ENCODE results near the gene SYPL1. TPM values are rescaled to one million over a fixed set of nuclear protein-coding genes. Genes with fewer than 3 reads are reported as not detected.

The SYPL1 gene
- total and polyA plus RNA-seq, 5 donors: 72.2 to 86.9 (median 78.0) TPM

DNA sequence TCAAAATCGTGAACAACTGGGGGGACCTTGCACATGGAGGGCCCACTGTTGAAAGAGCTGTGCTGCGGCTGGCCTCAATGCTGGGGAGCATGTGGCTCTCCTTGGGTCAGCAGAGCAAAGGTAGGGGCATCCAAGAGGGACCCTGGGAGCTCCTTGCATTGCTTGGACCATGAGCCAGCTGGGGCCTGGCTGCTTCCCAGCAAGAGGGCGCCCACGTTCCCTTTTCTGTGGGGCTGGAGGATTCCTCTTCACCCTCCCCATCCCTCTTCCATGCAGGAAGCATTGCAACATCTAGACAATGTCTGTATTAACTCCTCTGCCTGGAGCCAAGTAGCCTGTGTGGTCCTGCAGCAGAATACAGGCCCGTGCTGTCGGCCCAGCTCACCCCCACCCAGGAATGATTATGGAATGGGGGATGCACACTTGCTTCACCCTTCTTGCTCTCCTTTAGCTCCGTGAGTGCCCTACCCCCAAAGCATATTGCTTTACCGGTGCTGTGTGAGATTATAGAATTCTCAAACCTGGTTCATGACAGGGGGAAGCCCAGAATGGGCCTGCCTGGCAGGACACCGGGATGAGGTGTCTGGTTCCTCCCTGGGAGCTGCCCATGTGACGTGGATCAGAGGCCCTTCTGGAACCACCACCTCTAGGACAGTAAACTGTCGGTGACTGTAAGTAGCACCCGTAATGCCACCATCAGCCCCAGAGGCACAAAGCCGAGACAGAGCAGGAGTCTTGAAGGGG is 61.9 kb downstream of the SYPL1 start:
- Histone ChIP-seq H3K27me3 (ENCODE audit: control insufficient read depth, insufficient read depth) (no peaks in the 10 kb centered on the region), H3K4me3 (ENCODE audit: low read length) (no peak overlapping the region), H3K27ac (ENCODE audit: low read length) (no peak overlapping the region), H3K4me1 (ENCODE audit: control insufficient read depth, insufficient read depth, low read length) (peaks cover 3% of the 10 kb centered on the region), H3K9me3 (ENCODE audit: control insufficient read depth, low read length) (no peaks in the 10 kb centered on the region)
- DNase-seq: peak in 2 of 3 donors; percentile 49 to 66
- peak; percentile 64 to 65 for ATAC-seq
- WGBS: 68% methylated on average over 13 of the region's 13 CpGs
- intact Hi-C loops (cut with DNase I): no loop called here

DNA sequence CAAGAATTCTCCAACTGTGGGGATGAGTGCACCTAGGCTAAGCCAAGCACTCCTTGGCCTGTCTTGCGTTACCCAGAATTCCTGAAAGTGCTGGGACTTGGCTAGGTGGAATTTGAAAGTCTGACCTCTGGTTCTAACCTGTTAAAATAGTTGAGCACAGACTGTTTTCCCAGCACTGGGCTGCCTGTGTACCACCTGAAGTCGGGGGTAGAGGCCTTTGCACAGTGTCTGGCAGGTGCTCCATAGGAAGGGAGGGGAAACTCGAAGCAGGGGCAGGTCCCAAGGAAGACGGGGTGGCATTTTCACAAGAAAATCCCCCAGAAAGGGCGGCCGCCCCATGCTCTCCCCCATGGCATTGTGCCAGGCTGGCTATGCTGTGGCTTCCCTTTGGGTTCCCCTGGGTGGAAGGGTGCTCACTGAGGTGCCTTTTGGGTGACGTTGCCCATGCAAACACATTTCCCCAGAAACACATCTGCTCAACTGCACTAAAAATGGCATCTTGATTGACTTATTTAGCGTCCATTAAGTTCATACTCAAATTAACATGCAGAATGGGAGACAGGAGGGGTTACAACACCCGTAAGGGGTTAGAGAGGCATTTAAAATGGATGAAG is 62.9 kb downstream of the SYPL1 start:
- no peak overlapping the region for H3K27ac ChIP-seq (ENCODE audit: low read length)
- no peaks in the 10 kb centered on the region for H3K27me3 ChIP-seq (ENCODE audit: control insufficient read depth, insufficient read depth)
- no peaks in the 10 kb centered on the region for H3K9me3 ChIP-seq (ENCODE audit: control insufficient read depth, low read length)
- WGBS: 91% methylated on average over 9 of the region's 9 CpGs
- DNase-seq (no peak), ATAC-seq (no peak)
- no peak overlapping the region for H3K4me3 ChIP-seq (ENCODE audit: low read length)
- peaks cover 3% of the 10 kb centered on the region for H3K4me1 ChIP-seq (ENCODE audit: control insufficient read depth, insufficient read depth, low read length)
- intact Hi-C loops (cut with DNase I): loop anchor here in 1 of 4 donors (10.0 kb wide), 2 partner anchors 114 to 294 kb away; no protein-coding TSS in a partner anchor

DNA sequence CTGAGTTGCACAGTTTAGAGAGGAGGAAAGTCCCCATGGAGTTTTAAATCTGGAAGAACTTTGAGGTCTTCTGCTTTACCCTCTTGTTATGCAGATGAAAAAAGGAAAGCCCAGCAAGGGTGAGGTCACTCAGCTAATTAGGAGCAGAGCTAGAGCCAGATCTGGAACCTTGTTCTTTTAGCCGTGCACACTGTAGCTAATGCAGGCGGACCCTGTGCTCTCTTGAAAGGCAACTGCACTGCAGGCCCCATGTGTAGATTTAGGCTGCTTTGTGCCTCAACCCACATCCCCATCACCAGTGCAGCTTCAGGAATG is 63.4 kb downstream of the SYPL1 start:
- H3K9me3 ChIP-seq (ENCODE audit: control insufficient read depth, low read length): no peaks in the 10 kb centered on the region
- intact Hi-C loops (cut with DNase I): loop anchor here in 1 of 4 donors (10.0 kb wide), 2 partner anchors 114 to 294 kb away; no protein-coding TSS in a partner anchor
- 89% methylated on average over 2 of the region's 2 CpGs for WGBS
- no peak for ATAC-seq
- H3K27ac ChIP-seq (ENCODE audit: low read length): no peak overlapping the region
- no peak overlapping the region for H3K4me3 ChIP-seq (ENCODE audit: low read length)
- DNase-seq: no peak
- H3K27me3 ChIP-seq (ENCODE audit: control insufficient read depth, insufficient read depth): no peaks in the 10 kb centered on the region
- H3K4me1 ChIP-seq (ENCODE audit: control insufficient read depth, insufficient read depth, low read length): peaks cover 3% of the 10 kb centered on the region

DNA sequence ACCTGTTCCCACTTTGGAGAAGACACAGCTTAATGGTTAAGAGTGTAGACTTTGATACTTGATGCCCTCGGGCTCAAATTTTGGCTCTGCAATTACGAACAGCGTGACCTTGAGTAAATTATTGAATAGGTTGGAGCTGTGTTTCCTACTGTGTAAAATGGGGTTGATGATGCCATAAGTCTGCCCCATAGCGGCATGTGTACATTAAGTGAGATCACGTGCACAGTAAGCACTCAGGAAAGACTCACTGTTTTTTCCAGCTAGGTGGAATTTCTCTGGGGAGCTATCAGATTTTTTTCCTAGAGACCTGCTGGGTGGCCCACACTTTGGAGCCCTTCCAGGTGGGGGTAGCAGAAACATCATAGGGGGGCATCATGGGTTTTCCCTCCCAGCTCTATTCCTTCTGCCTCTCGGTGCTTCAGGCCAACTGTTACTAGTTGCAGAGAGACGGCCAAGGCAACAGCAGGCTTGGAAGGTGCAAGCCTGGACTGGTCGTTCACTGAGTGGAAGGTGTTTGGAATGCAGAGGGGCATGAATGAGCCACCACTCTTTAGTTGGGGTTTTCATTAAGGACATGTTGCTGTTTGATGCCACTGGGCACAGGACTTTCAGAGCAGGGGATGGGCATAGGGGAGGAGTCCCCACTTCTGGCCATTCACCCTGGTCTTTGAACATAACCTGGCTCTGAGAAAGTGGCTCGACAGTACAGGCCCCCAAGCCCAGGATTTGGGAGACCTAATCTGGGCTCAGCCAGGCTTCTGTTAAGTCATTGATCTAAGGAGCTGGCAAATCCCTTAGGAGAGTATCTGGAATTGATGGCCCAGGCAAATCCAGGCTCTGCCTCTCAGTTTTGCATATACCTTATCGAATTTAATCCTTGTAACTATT is 64.0 kb downstream of the SYPL1 start:
- 84% methylated on average over 10 of the region's 10 CpGs for WGBS
- intact Hi-C loops (cut with DNase I): loop anchor here in 1 of 4 donors (10.0 kb wide), 2 partner anchors 113 to 293 kb away; no protein-coding TSS in a partner anchor
- no peak for ATAC-seq

DNA sequence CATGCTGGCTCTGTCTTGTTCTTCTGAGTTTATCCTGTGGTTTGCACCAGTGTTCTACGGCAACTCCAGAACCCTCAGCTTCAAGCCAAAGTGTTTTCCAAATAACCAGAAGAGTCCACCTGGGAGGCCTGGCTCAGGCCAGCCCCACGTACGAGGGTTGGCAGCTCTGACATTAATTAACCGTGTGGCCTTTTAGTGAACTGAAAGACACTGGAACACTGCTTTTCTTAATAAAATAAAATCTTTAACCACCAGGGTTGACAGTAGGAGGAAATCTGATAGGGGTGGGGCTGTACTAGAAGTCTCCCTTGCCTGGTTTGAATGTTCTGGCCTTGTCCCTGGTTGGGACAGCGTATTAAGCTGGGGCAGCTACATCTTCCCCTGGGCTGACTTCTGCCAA is 64.9 kb downstream of the SYPL1 start:
- intact Hi-C loops (cut with DNase I): loop anchor here in 1 of 4 donors (10.0 kb wide), 2 partner anchors 112 to 292 kb away; no protein-coding TSS in a partner anchor
- no peak overlapping the region for H3K27ac ChIP-seq (ENCODE audit: low read length)
- H3K27me3 ChIP-seq (ENCODE audit: control insufficient read depth, insufficient read depth): no peaks in the 10 kb centered on the region
- 80% methylated on average over 5 of the region's 5 CpGs for WGBS
- no peak for DNase-seq
- no peaks in the 10 kb centered on the region for H3K9me3 ChIP-seq (ENCODE audit: control insufficient read depth, low read length)
- no peak overlapping the region for H3K4me3 ChIP-seq (ENCODE audit: low read length)
- no peak for ATAC-seq
- peaks cover 3% of the 10 kb centered on the region for H3K4me1 ChIP-seq (ENCODE audit: control insufficient read depth, insufficient read depth, low read length)

More for the DNA sequence above, 64.0 kb downstream of the SYPL1 start:
- H3K9me3 ChIP-seq (ENCODE audit: control insufficient read depth, low read length): no peaks in the 10 kb centered on the region
- no peak overlapping the region for H3K4me3 ChIP-seq (ENCODE audit: low read length)
- peaks cover 3% of the 10 kb centered on the region for H3K4me1 ChIP-seq (ENCODE audit: control insufficient read depth, insufficient read depth, low read length)
- no peak for DNase-seq
- no peaks in the 10 kb centered on the region for H3K27me3 ChIP-seq (ENCODE audit: control insufficient read depth, insufficient read depth)
- no peak overlapping the region for H3K27ac ChIP-seq (ENCODE audit: low read length)

DNA sequence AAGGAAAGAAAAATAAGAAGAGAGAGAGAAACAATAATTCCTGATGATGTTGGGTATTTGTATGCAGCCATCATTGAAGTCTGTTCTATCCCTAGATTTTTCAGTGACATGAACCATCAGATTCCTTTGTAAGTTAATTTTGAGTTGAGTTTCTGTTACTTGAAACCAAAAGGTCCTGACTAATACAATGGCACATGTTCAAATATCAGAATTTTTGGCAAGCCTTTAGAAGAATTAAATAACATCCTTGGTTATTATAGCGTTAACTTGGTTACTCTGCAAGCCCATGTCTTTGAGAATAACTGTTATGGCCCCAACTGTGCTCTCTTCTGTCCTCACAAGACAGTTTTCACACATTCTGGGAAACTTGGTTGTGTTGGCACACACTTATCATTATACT is 66.5 kb downstream of the SYPL1 start:
- intact Hi-C loops (cut with DNase I): loop anchor here in 1 of 4 donors (10.0 kb wide), 2 partner anchors 111 to 291 kb away; no protein-coding TSS in a partner anchor
- no peaks in the 10 kb centered on the region for H3K27me3 ChIP-seq (ENCODE audit: control insufficient read depth, insufficient read depth)
- ATAC-seq (no peak), DNase-seq (no peak)
- H3K4me1 ChIP-seq (ENCODE audit: control insufficient read depth, insufficient read depth, low read length): peaks cover 3% of the 10 kb centered on the region
- H3K9me3 ChIP-seq (ENCODE audit: control insufficient read depth, low read length): no peaks in the 10 kb centered on the region
- H3K4me3 ChIP-seq (ENCODE audit: low read length): no peak overlapping the region
- H3K27ac ChIP-seq (ENCODE audit: low read length): no peak overlapping the region
- WGBS: 57% methylated on average over 1 of the region's 1 CpG

DNA sequence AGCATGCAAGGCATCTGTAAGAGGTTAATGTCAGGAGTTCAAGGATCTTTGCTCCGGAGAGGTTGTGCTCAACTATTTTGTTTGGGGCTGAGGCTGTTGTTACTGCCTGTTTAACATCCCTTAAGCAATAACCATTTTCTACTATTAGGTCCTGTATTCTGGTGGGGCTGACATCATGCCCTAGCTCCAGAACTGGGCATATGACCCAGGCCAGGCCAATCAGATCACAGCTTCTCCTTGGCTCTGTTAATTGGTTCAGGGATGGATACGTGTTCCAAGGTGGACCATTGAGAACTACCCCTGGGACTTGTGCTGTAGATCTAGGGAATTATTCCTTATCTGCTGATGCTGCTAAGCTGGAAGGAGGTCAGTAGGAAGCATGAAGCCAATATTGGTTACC is 67.0 kb downstream of the SYPL1 start:
- intact Hi-C loops (cut with DNase I): loop anchor here in 1 of 4 donors (10.0 kb wide), 2 partner anchors 110 to 290 kb away; no protein-coding TSS in a partner anchor

DNA sequence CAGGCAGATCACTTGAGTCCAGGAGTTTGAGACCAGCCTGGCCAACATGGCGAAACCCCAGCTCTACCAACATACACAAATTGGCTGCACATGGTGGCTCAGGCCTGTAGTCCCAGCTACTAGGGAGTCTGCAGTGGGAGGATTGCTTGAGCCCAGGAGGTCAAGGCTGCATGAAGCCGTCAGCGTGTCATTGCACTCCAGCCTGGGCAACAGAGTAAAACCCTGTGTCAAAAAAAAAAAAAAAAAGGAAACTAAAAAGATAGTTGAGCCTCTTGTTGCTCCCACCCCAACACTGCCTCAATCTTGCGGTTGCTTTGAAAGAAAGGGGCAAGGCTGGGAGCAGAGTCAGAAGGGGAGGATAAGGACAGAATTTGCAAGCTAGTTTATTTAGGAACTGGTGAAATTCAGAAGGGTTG is 69.9 kb downstream of the SYPL1 start:
- Histone ChIP-seq H3K9me3 (ENCODE audit: control insufficient read depth, low read length) (no peaks in the 10 kb centered on the region), H3K4me1 (ENCODE audit: control insufficient read depth, insufficient read depth, low read length) (no peaks in the 10 kb centered on the region), H3K27me3 (ENCODE audit: control insufficient read depth, insufficient read depth) (no peaks in the 10 kb centered on the region), H3K27ac (ENCODE audit: low read length) (no peak overlapping the region), H3K4me3 (ENCODE audit: low read length) (no peak overlapping the region)
- intact Hi-C loops (cut with DNase I): loop anchor here (5.0 to 10.0 kb wide), 4 partner anchors 107 to 390 kb away; no protein-coding TSS in a partner anchor
- no peak for ATAC-seq
- 81% methylated on average over 4 of the region's 4 CpGs for WGBS
- DNase-seq: no peak

More for the DNA sequence above, 67.0 kb downstream of the SYPL1 start:
- H3K27me3 ChIP-seq (ENCODE audit: control insufficient read depth, insufficient read depth): no peaks in the 10 kb centered on the region
- 59% methylated on average over 2 of the region's 2 CpGs for WGBS
- H3K27ac ChIP-seq (ENCODE audit: low read length): no peak overlapping the region
- DNase-seq: no peak
- H3K4me1 ChIP-seq (ENCODE audit: control insufficient read depth, insufficient read depth, low read length): no peaks in the 10 kb centered on the region
- ATAC-seq: no peak
- H3K9me3 ChIP-seq (ENCODE audit: control insufficient read depth, low read length): no peaks in the 10 kb centered on the region
- H3K4me3 ChIP-seq (ENCODE audit: low read length): no peak overlapping the region

DNA sequence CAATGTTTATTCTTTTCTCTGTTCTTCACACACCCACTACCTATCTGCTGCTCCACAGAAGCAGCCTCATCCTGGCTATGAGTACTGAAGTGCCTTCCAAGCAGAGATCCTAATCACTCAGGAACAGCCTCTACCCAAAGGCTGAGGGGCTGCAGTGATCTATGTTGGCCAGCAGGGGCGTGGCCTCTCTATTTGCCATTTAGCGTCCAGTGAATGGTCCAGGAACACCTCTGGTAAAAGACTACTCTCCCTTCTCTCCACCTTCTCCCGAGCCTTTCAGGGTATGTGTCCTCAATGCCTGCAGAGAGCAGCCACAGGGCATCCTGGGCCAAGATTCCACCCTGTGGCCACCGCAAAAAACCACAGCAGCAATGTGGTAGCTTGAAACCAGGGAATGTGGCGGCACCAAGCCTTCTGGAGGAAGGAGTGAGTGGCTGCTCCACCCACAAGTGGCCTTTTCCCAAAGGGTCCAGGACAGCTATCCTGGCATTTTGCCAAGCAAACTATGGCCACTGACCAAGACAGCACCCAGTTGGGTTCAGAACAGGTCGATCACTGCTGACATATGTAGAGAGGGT is 70.9 kb downstream of the SYPL1 start:
- ATAC-seq: no peak
- 55% methylated on average over 6 of the region's 6 CpGs for WGBS
- no peaks in the 10 kb centered on the region for H3K4me1 ChIP-seq (ENCODE audit: control insufficient read depth, insufficient read depth, low read length)
- H3K4me3 ChIP-seq (ENCODE audit: low read length): no peak overlapping the region
- no peak overlapping the region for H3K27ac ChIP-seq (ENCODE audit: low read length)
- no peak for DNase-seq
- no peaks in the 10 kb centered on the region for H3K9me3 ChIP-seq (ENCODE audit: control insufficient read depth, low read length)
- intact Hi-C loops (cut with DNase I): loop anchor here (5.0 to 10.0 kb wide), 4 partner anchors 106 to 389 kb away; no protein-coding TSS in a partner anchor
- no peaks in the 10 kb centered on the region for H3K27me3 ChIP-seq (ENCODE audit: control insufficient read depth, insufficient read depth)

Data from right cardiac atrium (tissue), 5 donors.